Keratinocyte (primary cell): Measurements from ENCODE around the gene LYZL1. TPM values are rescaled to one million over a fixed set of nuclear protein-coding genes. Genes with fewer than 3 reads are reported as not detected.
"Not testable (repeated sequence)": the region's sequence is repeated elsewhere in the genome, so short reads cannot be mapped to it uniquely, and the experiment has no call there.

ENCODE experiments used
- DNase-seq: peaks from one replicate; pipeline ENCODE4 v3.0.0-alpha.2; 2011; ENCODE audit warnings: low read depth, missing footprints, low spot score
- FAIRE-seq: peaks from 2 replicates; lab custom pipeline; 2011; peaks lifted over from hg19 to GRCh38; lab: Jason Lieb, UNC
- H2AFZ ChIP-seq: 2 replicates; pipeline ENCODE4 v1.6.0; 2012; ENCODE audit warnings: low read length, control low read depth, inconsistent platforms; ENCODE audit not compliant: control insufficient read depth
- H3K27ac ChIP-seq: 2 replicates; pipeline ENCODE4 v1.5.1; 2011; ENCODE audit warnings: low read length; ENCODE audit not compliant: control insufficient read depth, insufficient read depth
- H3K27me3 ChIP-seq: 3 replicates; pipeline ENCODE4 v1.6.0; 2011; ENCODE audit warnings: low read length; ENCODE audit not compliant: control insufficient read depth, insufficient read depth; ENCODE audit errors: extremely low read depth
- H3K36me3 ChIP-seq, 2 experiments: 2 replicates in 1 of 2; 3 replicates in 1 of 2; pipeline ENCODE4 v1.5.1; 2011; ENCODE audit warnings: low read length in 2 of 2, mild to moderate bottlenecking in 1 of 2; ENCODE audit not compliant: control insufficient read depth in 2 of 2, insufficient read depth in 2 of 2; ENCODE audit errors: extremely low read depth in 1 of 2
- H3K4me1 ChIP-seq: 3 replicates; pipeline ENCODE4 v1.5.1; 2011; ENCODE audit warnings: low read length; ENCODE audit not compliant: control insufficient read depth, insufficient read depth; ENCODE audit errors: extremely low read depth
- H3K4me2 ChIP-seq: 3 replicates; pipeline ENCODE4 v1.6.0; 2011; ENCODE audit warnings: low read depth, low read length; ENCODE audit not compliant: control insufficient read depth, insufficient read depth; ENCODE audit errors: extremely low read depth
- H3K4me3 ChIP-seq, 3 experiments: fragments of 200-600 bp in 1 of 3; sonication (generic) in 1 of 3; 2 replicates in 2 of 3; 3 replicates in 1 of 3; pipeline ENCODE4 v1.5.1; 2011 to 2016; ENCODE audit warnings: low read length in 3 of 3, mild to moderate bottlenecking in 3 of 3, control low read depth in 2 of 3, inconsistent platforms in 1 of 3, low read depth in 1 of 3, mixed read lengths in 1 of 3, mixed run types in 1 of 3, moderate library complexity in 1 of 3; ENCODE audit not compliant: control insufficient read depth in 2 of 3, insufficient read depth in 2 of 3; ENCODE audit errors: extremely low read depth in 1 of 3
- H3K79me2 ChIP-seq: 2 replicates; pipeline ENCODE4 v1.6.0; 2012; ENCODE audit warnings: low read length; ENCODE audit not compliant: control insufficient read depth, insufficient read depth
- H3K9ac ChIP-seq: 3 replicates; pipeline ENCODE4 v1.6.0; 2011; ENCODE audit warnings: low read length; ENCODE audit not compliant: control insufficient read depth, insufficient read depth; ENCODE audit errors: extremely low read depth
- H3K9me1 ChIP-seq: 3 replicates; pipeline ENCODE4 v1.6.0; 2011; ENCODE audit warnings: low read length; ENCODE audit not compliant: control insufficient read depth, insufficient read depth; ENCODE audit errors: extremely low read depth
- H3K9me3 ChIP-seq: 2 replicates; pipeline ENCODE4 v1.5.1; 2012; ENCODE audit warnings: low read depth, low read length; ENCODE audit not compliant: control insufficient read depth
- H4K20me1 ChIP-seq: 3 replicates; pipeline ENCODE4 v1.6.0; 2011; ENCODE audit warnings: low read length; ENCODE audit not compliant: control insufficient read depth, insufficient read depth; ENCODE audit errors: extremely low read depth
- CTCF ChIP-seq, 3 experiments: IDR thresholded peaks in 1 of 3; conservative IDR thresholded peaks in 1 of 3; optimal IDR thresholded peaks in 1 of 3; 2 replicates in 2 of 3; 3 replicates in 1 of 3; pipeline versions ENCODE3 to v1.5.1; 2011; ENCODE audit warnings: low read length in 3 of 3, mild to moderate bottlenecking in 3 of 3, moderate library complexity in 2 of 3, control low read depth in 1 of 3, inconsistent platforms in 1 of 3; ENCODE audit not compliant: insufficient read depth in 2 of 3; ENCODE audit errors: extremely low read depth in 1 of 3
- EZH2 ChIP-seq: IDR thresholded peaks from one replicate; pipeline ENCODE4 v1.6.1; 2012; ENCODE audit warnings: inconsistent platforms, mild to moderate bottlenecking, low read length, moderate library complexity
- dilution Hi-C: fragments of 300-500 bp; cut with MboI; formaldehyde crosslinking; loops from one replicate; pipeline ENCODE4 v1.7.0; 2020; ENCODE audit warnings: low sequenced_read_pairs; ENCODE audit not compliant: extremely low pct_ligation_motif_present
- polyA plus RNA-seq, 5 experiments: library from polyadenylated mRNA; depleted of rRNA in 3 of 5; stranded (reverse) in 3 of 5; stranded (forward) in 1 of 5; unstranded in 1 of 5; fragments of >200 nt; gene quantifications; 1 replicate in 1 of 5; 2 replicates in 3 of 5; 3 replicates in 1 of 5; pipeline versions ENCODE4 v1.2.1 to v1.2.3, GENCODE V29; 2011 to 2012; ENCODE audit warnings: missing spikeins in 2 of 5, low read depth in 1 of 5, low replicate concordance in 1 of 5

The LYZL1 gene
- polyA plus RNA-seq, 1 donor (not counting 4 experiments of a cell fraction or from before 2014, with no cell fraction given): not detected

GRCh38 chr10:29332061-29332760 lies 43.3 kb downstream of the LYZL1 start:
- Histone ChIP-seq H4K20me1 (no peaks in the 10 kb centered on the region), H3K36me3 (no peaks in the 10 kb centered on the region), H3K9me3 (no peaks in the 10 kb centered on the region), H3K79me2 (no peaks in the 10 kb centered on the region), H3K4me1 (no peaks in the 10 kb centered on the region), H3K4me2 (no peak overlapping the region), H3K27me3 (peaks cover 7% of the 10 kb centered on the region), H3K4me3 (no peak overlapping the region), H3K27ac (no peak overlapping the region), H3K9ac (no peak overlapping the region), H3K9me1 (no peaks in the 10 kb centered on the region), H2AFZ (no peak overlapping the region)
- FAIRE-seq: no peak
- dilution Hi-C loops: no loop called here
- no peak for TF ChIP-seq CTCF (optimal IDR thresholded peaks at IDR 0.05 in 1 of 3, IDR thresholded peaks at IDR 0.05 in 1 of 3, conservative IDR thresholded peaks at IDR 0.05 in 1 of 3; ENCODE audit: extremely low read depth in 1 of 3, insufficient read depth in 2 of 3, low read length in 3 of 3)
- TF ChIP-seq EZH2: no peak
- DNase-seq: no peak

GRCh38 chr10:29332761-29333148 lies 43.9 kb downstream of the LYZL1 start:
- dilution Hi-C loops: no loop called here
- DNase-seq (no peak), FAIRE-seq (no peak)
- H3K27me3 ChIP-seq: peaks cover 7% of the 10 kb centered on the region
- H3K9ac ChIP-seq: no peak overlapping the region
- H3K4me2 ChIP-seq: no peak overlapping the region
- H3K9me3 ChIP-seq: no peaks in the 10 kb centered on the region
- H2AFZ ChIP-seq: no peak overlapping the region
- H3K9me1 ChIP-seq: no peaks in the 10 kb centered on the region
- no peaks in the 10 kb centered on the region for H3K4me1 ChIP-seq
- no peak overlapping the region for H3K27ac ChIP-seq
- H3K36me3 ChIP-seq: no peaks in the 10 kb centered on the region
- TF ChIP-seq CTCF (optimal IDR thresholded peaks at IDR 0.05 in 1 of 3, IDR thresholded peaks at IDR 0.05 in 1 of 3, conservative IDR thresholded peaks at IDR 0.05 in 1 of 3; ENCODE audit: extremely low read depth in 1 of 3, insufficient read depth in 2 of 3, low read length in 3 of 3) (no peak), EZH2 (no peak)
- no peaks in the 10 kb centered on the region for H4K20me1 ChIP-seq
- H3K79me2 ChIP-seq: no peaks in the 10 kb centered on the region
- H3K4me3 ChIP-seq: no peak overlapping the region

DNA sequence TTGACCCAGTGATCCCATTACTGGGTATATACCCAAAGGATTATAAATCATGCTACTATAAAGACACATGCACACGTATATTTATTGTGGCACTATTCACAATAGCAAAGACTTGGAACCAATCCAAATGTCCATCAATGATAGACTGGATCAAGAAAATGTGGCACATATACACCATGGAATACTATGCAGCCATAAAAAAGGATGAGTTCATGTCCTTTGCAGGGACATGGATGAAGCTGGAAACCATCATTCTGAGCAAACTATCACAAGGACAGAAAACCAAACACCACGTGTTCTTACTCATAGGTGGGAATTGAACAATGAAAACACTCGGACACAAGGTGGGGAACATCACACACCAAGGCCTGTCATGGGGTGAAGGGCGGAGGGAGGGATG lies 48.7 kb downstream of the LYZL1 start:
- H3K79me2 ChIP-seq, DNase-seq, H3K9me1 ChIP-seq, H3K36me3 ChIP-seq, H3K4me2 ChIP-seq, H3K4me1 ChIP-seq, dilution Hi-C loops, H3K27ac ChIP-seq, H3K27me3 ChIP-seq, H3K9me3 ChIP-seq, H3K4me3 ChIP-seq, H2AFZ ChIP-seq, H3K9ac ChIP-seq, H4K20me1 ChIP-seq, FAIRE-seq: not testable (repeated sequence)
